GM06990 (cell line): ENCODE measurements around the gene SEC24B.
A peak's percentile ranks its signal among the peaks of the same experiment; 100 is the strongest.

Experiments used
- DNase-seq: peaks from one replicate; pipeline ENCODE4 v3.0.0-alpha.2; 2011; ENCODE audit not compliant: insufficient read length; ENCODE audit errors: extremely low read depth
- H3K27me3 ChIP-seq: replicated peaks from 2 replicates; pipeline ENCODE4 v1.6.0; 2011; ENCODE audit warnings: low read length; ENCODE audit not compliant: control insufficient read depth, insufficient read depth
- H3K36me3 ChIP-seq: 2 replicates; pipeline ENCODE4 v1.5.1; 2011; ENCODE audit warnings: low read length; ENCODE audit not compliant: control insufficient read depth, insufficient read depth
- H3K4me3 ChIP-seq: replicated peaks from 2 replicates; pipeline ENCODE4 v1.5.1; 2011; ENCODE audit warnings: low read depth, mild to moderate bottlenecking, control low read depth, low read length
- TF ChIP-seq, protein P1 (sequence below): IDR thresholded peaks from 2 replicates; pipeline ENCODE4 v1.5.1; 2011; ENCODE audit warnings: low read length, control low read depth, mild to moderate bottlenecking, inconsistent platforms; ENCODE audit not compliant: insufficient read depth, poor library complexity, severe bottlenecking

Gene SEC24B

DNA sequence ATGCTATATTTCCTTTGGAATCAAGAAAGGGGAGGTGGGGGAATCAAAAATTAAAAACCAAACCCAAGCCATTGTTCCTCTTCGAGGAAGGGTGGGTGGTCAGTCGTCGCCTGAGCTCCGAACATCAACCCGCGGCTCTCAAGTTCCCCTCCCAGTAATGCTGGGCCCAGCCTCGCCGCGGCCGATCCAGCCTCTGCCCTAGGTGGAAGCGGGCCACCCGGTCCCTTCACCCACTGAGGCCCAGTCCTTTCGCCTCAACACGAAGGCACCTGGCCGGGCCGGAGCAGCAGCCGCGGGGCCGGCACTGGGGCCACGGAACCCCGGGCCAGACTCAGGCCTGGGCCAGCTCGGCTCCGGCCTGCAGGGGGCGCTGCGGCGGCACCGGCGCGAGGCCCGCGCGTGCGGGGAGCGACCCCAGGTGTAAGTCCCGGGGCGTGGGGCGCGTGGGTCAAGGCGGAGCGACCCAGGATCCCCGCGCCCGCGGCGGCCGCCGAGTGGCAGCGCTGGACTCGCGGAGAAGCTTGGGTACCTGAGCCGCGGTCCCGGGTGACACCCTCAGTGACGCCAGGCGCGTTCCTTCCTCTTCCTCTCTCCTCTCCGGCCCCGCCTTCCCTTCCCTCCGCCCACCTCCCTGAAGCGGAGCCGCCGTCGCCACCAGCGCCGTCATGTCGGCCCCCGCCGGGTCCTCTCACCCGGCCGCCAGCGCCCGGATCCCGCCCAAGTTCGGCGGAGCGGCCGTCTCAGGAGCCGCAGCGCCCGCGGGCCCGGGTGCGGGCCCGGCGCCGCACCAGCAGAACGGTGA is at the start of gene SEC24B:
TSS of gene SEC24B (plus strand) at position 611 of the 802 bp plus-strand sequence. CDS start at position 666, 55 bp downstream.
- Histone ChIP-seq H3K36me3 (no peaks in the 10 kb centered on the region), H3K27me3 (no peaks in the 10 kb centered on the region), H3K4me3 (peak within 1 kb of the TSS; percentile 92)
- TF ChIP-seq, protein P1, sequence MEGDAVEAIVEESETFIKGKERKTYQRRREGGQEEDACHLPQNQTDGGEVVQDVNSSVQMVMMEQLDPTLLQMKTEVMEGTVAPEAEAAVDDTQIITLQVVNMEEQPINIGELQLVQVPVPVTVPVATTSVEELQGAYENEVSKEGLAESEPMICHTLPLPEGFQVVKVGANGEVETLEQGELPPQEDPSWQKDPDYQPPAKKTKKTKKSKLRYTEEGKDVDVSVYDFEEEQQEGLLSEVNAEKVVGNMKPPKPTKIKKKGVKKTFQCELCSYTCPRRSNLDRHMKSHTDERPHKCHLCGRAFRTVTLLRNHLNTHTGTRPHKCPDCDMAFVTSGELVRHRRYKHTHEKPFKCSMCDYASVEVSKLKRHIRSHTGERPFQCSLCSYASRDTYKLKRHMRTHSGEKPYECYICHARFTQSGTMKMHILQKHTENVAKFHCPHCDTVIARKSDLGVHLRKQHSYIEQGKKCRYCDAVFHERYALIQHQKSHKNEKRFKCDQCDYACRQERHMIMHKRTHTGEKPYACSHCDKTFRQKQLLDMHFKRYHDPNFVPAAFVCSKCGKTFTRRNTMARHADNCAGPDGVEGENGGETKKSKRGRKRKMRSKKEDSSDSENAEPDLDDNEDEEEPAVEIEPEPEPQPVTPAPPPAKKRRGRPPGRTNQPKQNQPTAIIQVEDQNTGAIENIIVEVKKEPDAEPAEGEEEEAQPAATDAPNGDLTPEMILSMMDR = peak; percentile 33
- peak; percentile 92 for DNase-seq

DNA sequence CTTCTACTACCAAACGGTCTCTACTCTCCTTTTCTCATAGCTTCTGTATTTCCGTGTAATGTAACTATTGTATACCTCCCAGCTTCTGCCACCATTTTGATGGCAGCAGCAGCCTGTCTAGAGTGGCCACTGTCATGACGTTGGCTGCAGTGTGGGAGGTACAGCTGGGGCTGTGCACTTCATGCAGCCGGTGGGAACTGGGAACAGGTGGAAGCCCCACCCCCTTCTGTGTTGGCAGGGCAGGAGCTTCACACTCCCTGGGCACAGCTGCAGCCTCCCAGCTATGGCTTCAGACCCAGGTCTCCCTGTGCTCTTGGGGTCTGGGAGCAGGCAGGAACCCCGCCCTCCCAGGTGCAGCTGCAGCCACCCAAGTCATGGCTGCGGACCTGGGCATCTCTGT is 49.8 kb upstream of the SEC24B start:
- Histone ChIP-seq H3K27me3 (no peaks in the 10 kb centered on the region), H3K36me3 (no peaks in the 10 kb centered on the region), H3K4me3 (no peak overlapping the region)
- DNase-seq = no peak
- TF ChIP-seq, protein P1 = no peak

DNA sequence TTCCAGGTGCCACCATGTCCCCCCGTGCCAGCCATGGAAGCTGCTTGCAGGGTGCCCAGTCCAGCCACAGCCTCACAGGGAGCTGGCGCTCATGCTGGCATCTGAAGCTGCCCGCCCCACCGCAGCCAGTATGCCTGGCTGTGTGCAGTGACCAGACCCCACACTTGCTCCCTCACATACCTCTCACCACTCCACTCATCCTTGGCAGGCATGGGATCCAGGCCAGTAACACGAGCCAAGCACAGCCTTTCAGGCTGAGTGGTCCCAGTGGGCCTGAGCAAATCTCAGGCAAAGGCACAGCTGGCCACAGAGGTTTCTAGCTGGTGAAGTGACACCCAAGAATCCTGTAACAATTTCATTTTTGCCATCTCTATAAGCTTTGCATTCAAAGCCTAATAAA is 48.4 kb upstream of the SEC24B start:
- H3K27me3 ChIP-seq = no peaks in the 10 kb centered on the region
- no peak for DNase-seq
- TF ChIP-seq, protein P1 = no peak
- H3K36me3 ChIP-seq = no peaks in the 10 kb centered on the region
- H3K4me3 ChIP-seq = no peak overlapping the region

DNA sequence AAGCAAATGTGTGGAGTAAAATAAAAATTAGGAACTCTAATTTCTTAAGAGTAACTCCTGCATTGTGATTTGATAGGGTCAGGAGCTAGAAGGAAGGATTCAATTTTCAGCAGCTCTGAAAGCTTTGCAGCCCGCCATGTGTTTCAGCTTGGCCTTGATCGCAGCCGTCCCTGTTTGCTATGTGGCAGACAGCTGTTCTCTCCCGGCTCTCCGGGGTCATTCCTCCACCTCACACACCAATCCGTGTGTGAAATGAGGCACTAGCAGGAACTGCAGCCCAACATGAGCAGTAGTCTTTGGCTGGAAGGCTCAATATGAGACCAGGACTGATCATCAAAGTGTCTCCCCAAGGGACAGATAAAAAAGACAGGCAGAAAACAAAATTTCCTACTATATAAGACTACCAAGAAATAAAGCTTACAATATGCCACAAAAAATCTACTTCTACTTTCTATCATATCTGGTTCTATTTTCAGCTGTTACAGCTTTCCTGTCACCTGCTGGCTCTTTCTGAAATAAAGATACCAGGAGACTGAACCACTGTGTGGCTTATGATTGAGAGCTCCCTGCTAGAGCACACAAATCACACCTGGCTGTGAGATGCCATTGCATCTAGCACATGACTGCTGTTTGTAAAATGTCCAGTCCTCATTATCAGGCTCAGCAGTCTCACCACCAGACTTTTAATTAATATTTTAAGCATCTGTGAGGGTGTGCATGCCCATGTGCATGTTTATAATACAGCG is 44.1 kb upstream of the SEC24B start:
- no peak overlapping the region for H3K4me3 ChIP-seq
- DNase-seq = no peak

DNA sequence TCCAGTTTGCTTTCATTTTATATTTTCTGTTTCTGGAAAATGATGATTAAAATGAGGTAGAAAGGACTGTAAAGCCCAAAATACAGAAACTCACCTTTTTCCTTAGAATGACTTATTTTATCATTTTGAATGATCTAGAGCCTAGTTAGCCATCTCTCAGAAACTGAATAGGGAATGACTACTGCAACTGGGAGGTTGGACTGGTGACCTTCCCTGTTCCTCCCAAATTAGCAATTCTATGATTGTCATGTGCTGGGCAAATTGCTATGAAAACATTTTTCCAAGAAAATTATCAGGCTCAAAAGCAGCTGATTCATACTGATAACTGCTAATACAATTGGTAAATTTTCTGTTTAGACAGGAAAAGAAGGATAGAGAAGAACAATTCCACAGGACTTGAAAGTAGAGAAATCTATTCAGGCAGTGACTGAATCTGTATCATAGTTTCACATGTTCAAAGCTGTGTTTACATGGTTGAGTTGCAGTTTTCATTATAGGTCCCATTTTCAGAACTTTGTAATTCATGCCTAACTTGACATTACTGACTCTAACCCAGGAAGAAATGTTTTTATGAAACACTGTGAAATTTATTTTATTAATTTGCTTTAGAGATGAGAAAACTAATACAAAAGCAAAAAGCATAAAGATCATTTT is 43.4 kb upstream of the SEC24B start:
- Histone ChIP-seq H3K36me3 (no peaks in the 10 kb centered on the region), H3K4me3 (no peak overlapping the region), H3K27me3 (no peaks in the 10 kb centered on the region)
- DNase-seq = no peak
- TF ChIP-seq, protein P1 = no peak

More for the DNA sequence above, 44.1 kb upstream of the SEC24B start:
- Histone ChIP-seq H3K36me3 (no peaks in the 10 kb centered on the region), H3K27me3 (no peaks in the 10 kb centered on the region)
- TF ChIP-seq, protein P1 = no peak
